Measurements from ENCODE around the gene SNRPA. TPM values are rescaled to one million over a fixed set of nuclear protein-coding genes. Genes with fewer than 3 reads are reported as not detected.
A peak's percentile ranks its signal among the peaks of the same experiment; 100 is the strongest.

SNRPA gene
- total and polyA plus RNA-seq, 2 experiments from 2014 or later, result 25.1 to 86.9 TPM

GRCh38 chr19:40800997-40801377, 50.0 kb downstream of the SNRPA start:
- Histone ChIP-seq H4K20me1 (ENCODE audit: insufficient read depth, poor library complexity, severe bottlenecking) (peaks cover 60% of the 10 kb centered on the region), H3K9me3 (ENCODE audit: low read depth) (no peaks in the 10 kb centered on the region), H3K79me2 (peaks cover 69% of the 10 kb centered on the region), H3K4me2 (peak overlapping the region; percentile 98), H3K36me3 (replicated peaks; ENCODE audit: insufficient read depth, low read depth) (no peaks in the 10 kb centered on the region), H3K4me1 (ENCODE audit: insufficient read depth) (peaks cover 63% of the 10 kb centered on the region), H3K27me3 (no peaks in the 10 kb centered on the region), H2AFZ (no peak overlapping the region), H3K27ac (no peak overlapping the region), H3K4me3 (no peak overlapping the region), H3K9me2 (replicated peaks; ENCODE audit: insufficient read depth) (no peaks in the 10 kb centered on the region)
- TF ChIP-seq EZH2phosphoT487 (IDR thresholded peaks at IDR 0.05; ENCODE audit: low read depth, severe bottlenecking, unreplicated experiment), result no peak
- TF ChIP-seq CTCF (IDR thresholded peaks at IDR 0.05; ENCODE audit: poor library complexity), result no peak
- no peak for TF ChIP-seq EZH2 (IDR thresholded peaks at IDR 0.05; ENCODE audit: borderline replicate concordance)
- DNase-seq (ENCODE audit: low spot score), result no peak
- whole genome bisulfite sequencing (ENCODE audit: low lambda C conversion rate, missing lambda C conversion rate), result 95% methylated on average over 27 of the region's 27 CpGs

GRCh38 chr19:40801426-40802299, 50.7 kb downstream of the SNRPA start:
- Histone ChIP-seq H3K79me2 (peaks cover 74% of the 10 kb centered on the region), H3K4me1 (ENCODE audit: insufficient read depth) (peaks cover 69% of the 10 kb centered on the region), H3K4me2 (peak overlapping the region; percentile 98), H3K4me3 (no peak overlapping the region), H2AFZ (no peak overlapping the region), H4K20me1 (ENCODE audit: insufficient read depth, poor library complexity, severe bottlenecking) (peaks cover 66% of the 10 kb centered on the region), H3K9me3 (ENCODE audit: low read depth) (no peaks in the 10 kb centered on the region), H3K27ac (peak overlapping the region; percentile 28), H3K36me3 (replicated peaks; ENCODE audit: insufficient read depth, low read depth) (no peaks in the 10 kb centered on the region), H3K9me2 (replicated peaks; ENCODE audit: insufficient read depth) (no peaks in the 10 kb centered on the region), H3K27me3 (no peaks in the 10 kb centered on the region)
- WGBS (ENCODE audit: low lambda C conversion rate, missing lambda C conversion rate), result 67% methylated on average over 12 of the region's 13 CpGs
- TF ChIP-seq EZH2 (IDR thresholded peaks at IDR 0.05; ENCODE audit: borderline replicate concordance) (no peak), EZH2phosphoT487 (IDR thresholded peaks at IDR 0.05; ENCODE audit: low read depth, severe bottlenecking, unreplicated experiment) (no peak), CTCF (IDR thresholded peaks at IDR 0.05; ENCODE audit: poor library complexity) (no peak)
- no peak for DNase-seq (ENCODE audit: low spot score)

GRCh38 chr19:40802300-40803169, 51.5 kb downstream of the SNRPA start:
- no peak for TF ChIP-seq EZH2 (IDR thresholded peaks at IDR 0.05; ENCODE audit: borderline replicate concordance)
- no peak for TF ChIP-seq EZH2phosphoT487 (IDR thresholded peaks at IDR 0.05; ENCODE audit: low read depth, severe bottlenecking, unreplicated experiment)
- no peak for TF ChIP-seq CTCF (IDR thresholded peaks at IDR 0.05; ENCODE audit: poor library complexity)
- Histone ChIP-seq H3K4me1 (ENCODE audit: insufficient read depth) (peaks cover 67% of the 10 kb centered on the region), H2AFZ (no peak overlapping the region), H3K4me2 (peak overlapping the region; percentile 98), H3K9me2 (replicated peaks; ENCODE audit: insufficient read depth) (no peaks in the 10 kb centered on the region), H3K4me3 (no peak overlapping the region), H3K79me2 (peaks cover 80% of the 10 kb centered on the region), H4K20me1 (ENCODE audit: insufficient read depth, poor library complexity, severe bottlenecking) (peaks cover 70% of the 10 kb centered on the region), H3K27ac (peak overlapping the region; percentile 76), H3K27me3 (no peaks in the 10 kb centered on the region), H3K36me3 (replicated peaks; ENCODE audit: insufficient read depth, low read depth) (no peaks in the 10 kb centered on the region), H3K9me3 (ENCODE audit: low read depth) (no peaks in the 10 kb centered on the region)
- WGBS (ENCODE audit: low lambda C conversion rate, missing lambda C conversion rate), result 53% methylated on average over 11 of the region's 11 CpGs
- no peak for DNase-seq (ENCODE audit: low spot score)
